HG03280 (cell line): Measurements from ENCODE around the gene C7orf33.
"Not testable (repeated sequence)": the region's sequence is repeated elsewhere in the genome, so short reads cannot be mapped to it uniquely, and the experiment has no call there.

ENCODE experiments used
- ATAC-seq: cut with Tn5 transposase; IDR thresholded peaks from one replicate; pipeline ENCODE4 v1.9.1; 2021; ENCODE audit warnings: mild to moderate bottlenecking, moderate library complexity; ENCODE audit not compliant: unreplicated experiment

C7orf33 gene

GRCh38 chr7:148579366-148579765, 11.2 kb upstream of the C7orf33 start:
- ATAC-seq: no peak

GRCh38 chr7:148580446-148580845, 10.1 kb upstream of the C7orf33 start:
- no peak for ATAC-seq

DNA sequence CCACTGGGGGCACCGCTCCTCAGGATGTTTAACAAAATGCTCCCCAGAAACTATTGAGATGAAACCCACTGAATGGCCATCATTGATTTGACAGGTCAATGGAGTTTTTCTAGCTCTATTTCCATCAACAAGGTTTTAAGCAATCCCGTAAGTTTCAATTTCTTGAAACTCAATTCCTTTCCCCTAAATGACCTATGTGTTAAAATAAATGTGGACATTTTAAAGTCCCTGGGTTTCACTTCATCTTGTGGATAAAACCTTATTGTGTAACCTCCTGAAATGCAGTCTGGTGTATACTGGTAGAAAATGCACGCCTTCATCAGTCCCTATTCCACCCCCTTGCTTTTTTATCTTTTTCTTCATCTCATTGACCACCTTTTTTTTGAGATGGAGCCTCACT, 8.9 kb upstream of the C7orf33 start:
- ATAC-seq: no peak

- peak; percentile 77 for ATAC-seq
Measured at GRCh38 chr7:148584154-148584827, 6.3 kb upstream of the C7orf33 start.

DNA sequence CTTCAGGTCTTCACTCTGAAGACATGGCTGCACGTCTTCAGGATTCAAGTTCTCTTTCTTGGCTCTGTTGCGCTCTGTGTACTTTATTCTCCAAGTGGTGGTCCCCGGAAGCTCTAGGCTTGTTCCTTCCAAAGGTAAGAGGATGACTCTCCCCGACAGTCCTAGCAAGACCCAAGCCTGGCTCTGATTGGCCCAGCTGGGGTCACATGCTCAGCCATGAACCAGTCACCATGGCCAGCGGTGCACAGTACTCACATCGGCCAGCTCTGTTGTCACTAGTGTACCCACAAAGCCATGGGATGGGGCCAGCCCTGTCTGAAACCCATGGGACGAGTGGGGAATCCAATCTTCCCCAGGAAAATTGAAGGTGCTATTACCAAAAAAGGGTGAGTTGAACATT, 5.2 kb upstream of the C7orf33 start:
- no peak for ATAC-seq

DNA sequence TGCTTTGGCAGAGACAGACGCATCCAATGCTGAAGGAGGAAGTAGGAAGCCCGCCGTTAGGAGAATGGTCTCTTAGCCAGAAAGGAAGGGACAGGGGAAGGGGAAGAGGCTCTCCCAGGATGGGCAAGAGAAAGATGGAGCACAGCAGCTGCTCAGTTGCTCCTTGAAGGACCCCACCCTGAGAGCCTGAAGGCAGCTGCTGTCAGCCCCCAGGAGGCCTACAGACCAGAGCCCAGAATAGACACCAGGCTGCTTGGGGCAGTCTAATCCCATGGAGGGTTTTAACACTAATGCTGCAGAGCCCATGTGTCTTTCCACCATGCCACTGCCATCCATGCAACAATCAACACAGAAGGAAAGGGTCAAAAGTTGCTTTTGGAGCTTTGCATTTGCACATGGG, 3.5 kb upstream of the C7orf33 start:
- no peak for ATAC-seq

DNA sequence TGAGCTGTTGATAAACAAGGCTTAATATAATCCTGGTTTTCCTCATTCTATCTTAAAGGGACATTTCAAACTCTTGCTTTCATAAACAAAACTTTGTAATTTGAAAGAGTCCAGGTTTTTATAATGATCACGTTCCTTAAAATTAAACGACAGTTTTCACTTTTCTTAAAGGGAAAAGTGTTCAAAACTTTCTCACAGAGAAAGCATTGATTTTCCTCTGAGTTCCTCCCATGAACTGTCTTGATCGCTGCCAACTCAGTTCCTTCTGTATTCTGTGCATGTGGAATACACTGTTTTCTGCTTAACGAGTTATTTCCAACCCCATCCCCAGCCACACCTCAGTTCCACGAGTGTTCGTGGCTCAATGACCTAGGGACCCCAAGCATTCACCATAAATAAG, 2.4 kb upstream of the C7orf33 start:
- ATAC-seq: no peak

DNA sequence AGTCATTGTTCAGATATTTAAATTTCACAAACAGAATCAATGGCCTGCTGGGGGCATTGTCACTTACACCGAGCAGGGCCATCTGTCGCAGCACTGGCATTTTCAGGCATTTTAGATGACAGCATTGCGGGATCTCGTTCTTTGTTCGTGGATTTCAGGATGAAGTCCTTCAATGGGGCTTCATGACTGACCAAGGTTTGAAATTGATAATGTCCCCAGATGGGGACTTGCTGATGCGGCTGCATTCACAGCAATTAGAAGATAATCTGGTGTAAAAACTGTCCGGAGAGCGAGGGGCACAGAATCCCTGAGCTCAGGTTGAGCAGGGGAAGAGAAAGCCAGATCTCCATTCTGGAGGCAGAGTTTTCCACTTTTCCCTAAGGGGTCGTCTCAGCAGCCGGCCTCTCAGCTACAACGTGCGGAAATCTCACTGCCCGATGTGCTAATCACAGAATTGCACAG, 1.9 kb upstream of the C7orf33 start:
- no peak for ATAC-seq

- ATAC-seq: no peak
Measured at GRCh38 chr7:148589640-148590039, 926 bp upstream of the C7orf33 start.

DNA sequence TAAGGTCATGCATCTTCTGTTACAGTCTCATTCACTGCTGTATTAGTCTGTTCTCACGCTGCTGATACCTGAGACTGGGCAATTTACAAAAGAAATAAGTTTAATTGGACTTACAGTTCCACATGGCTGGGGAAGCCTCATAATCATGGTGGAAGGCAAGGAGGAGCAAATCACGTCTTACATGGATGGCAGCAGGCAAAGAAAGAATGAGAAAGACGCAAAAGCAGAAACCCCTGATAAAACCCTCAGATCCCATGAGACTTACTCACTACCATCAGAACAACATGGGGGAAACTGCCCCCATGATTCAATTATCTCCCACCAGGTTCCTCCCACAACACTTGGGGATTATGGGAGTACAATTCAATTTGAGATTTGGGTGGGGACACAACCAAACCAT, 5.8 kb downstream of the C7orf33 start:
- ATAC-seq: not testable (repeated sequence)

GRCh38 chr7:148598351-148598750, 7.8 kb downstream of the C7orf33 start:
- ATAC-seq: no peak

- no peak for ATAC-seq
Measured at GRCh38 chr7:148605350-148605749, 14.8 kb downstream of the C7orf33 start.

DNA sequence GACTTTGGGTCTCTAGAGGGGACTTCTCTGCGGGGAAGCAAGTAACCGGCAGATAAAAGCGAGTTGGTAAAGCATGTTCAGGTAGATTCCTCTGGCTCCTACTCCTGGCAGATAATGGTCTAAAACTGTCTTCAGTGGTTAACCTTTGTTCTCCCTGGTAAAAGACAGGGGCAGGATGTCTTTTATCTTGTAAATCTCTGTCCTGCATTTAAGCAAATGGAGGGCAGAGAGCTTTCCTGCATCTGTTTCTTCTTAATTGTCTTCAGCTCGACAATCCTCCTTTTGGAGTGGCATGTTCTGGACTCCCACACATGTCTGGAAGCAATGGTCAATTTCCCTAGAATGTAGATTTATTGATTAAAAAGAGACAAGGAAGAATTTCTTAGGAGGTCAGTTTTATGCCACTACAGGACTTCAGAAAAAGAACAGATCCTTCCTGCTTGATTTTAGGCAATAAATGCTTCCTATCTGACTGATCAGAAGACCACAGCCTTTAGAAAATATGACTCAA, 16.6 kb downstream of the C7orf33 start:
- ATAC-seq: no peak

GRCh38 chr7:148609045-148609725, 18.6 kb downstream of the C7orf33 start:
- ATAC-seq: no peak

DNA sequence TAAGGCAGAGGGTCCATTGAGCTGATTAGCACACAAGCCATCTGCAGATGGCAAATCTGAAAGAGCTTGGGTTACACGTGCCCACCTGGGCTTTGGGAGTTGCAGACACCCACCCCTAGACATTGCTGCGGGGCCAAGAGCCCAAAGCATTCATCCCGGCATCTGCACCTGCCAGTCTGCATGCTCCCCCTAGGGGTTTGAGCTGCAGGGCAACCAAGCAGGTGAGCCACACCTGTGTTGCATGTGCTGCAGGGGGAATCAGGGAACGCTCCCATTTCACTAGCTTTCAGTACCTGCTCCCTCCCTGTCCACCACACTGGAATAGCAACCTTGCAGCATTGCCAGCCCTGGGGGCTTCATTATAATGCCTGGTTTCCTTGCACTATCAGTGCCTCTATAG, 21.1 kb downstream of the C7orf33 start:
- no peak for ATAC-seq

DNA sequence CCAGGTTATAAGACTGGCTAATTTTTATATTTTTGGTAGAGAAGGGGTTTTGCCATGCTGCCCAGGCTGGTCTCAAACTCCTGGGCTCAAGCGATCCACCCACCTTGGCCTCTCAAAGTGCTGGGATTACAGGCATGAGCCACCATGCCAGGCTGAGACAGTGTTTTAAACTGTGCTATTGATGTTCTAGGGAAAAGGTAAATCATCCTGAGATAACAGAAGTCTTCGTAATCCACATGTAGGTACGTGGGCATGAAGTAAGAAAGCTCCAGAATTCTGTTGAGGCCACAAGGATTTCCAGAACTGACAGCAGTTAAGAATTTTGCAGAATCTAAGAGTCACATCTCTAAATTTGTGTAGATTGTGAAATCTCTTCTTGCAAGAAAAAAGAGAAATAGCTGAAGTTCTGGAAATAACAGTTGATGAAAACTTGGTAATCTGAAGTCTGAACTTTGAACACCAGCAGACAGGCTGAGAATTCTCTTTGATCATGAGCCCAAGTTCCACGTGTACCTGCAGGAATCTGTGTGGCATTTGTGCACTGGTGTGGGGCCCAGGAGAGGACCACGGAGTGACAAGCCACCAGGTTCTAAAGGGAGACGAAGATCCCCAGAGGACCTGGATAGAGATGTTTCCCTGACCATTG, 24.6 kb downstream of the C7orf33 start:
- ATAC-seq: no peak

DNA sequence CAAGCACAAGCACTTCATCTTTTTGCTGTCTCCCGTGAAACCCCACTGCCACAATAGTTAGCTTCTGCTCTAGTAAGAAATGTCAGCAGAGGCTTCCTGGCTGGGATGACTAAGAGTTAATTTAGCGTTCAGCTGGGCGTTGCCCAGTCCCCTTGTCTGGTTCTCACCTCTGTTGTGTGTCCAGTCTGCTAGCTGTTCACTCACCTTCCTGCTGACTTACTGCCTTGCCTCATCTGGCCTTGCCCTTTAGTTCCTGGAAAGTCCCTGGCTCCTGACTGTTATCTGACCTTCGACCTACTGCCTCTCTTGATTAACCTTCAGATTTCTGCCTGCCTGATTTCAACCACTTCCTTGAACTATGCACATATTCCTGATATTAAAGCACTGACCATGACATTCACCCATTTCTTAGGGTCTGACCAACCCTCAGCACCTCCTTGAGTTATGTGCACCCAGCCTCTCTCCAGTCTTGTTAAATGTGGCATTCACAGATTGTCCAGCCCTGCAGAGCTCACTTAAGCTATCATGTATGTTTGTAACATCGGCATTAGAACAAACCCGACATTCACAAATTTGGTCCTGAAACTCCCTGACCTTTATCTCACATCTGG, 30.3 kb downstream of the C7orf33 start:
- no peak for ATAC-seq

- no peak for ATAC-seq
Measured at GRCh38 chr7:148621563-148621962, 31.0 kb downstream of the C7orf33 start.

DNA sequence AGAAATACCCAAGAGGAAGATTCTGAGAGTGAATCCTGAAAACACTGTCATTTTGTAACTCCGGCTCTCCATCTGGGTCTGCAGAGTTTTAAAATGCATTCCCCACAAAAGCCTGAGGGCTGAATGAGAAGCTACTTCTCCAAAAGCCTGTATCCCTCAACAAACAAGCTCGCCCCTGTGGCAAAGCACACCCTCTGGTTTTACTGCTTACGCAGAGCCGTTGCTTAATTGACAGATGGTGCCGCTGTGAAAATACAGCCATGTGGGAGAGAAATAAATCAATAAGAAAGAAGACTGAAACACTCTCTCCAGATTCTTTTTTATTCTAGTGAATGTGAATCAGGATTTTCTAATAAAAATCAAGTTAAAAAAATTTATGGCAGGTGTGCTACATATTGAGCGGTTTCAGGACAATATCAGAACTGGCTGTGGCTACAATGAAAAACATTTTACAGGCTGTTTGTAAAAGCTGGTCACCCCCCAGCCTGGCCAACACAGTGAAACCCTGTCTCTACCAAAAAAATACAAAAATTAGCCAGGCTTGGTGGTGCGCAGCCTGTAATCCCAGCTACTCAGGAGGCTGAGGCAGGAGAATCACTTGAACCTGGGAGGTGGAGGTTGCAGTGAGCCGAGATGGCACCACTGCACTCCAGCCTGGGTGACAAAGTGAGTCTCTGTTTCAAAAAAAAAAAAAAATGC, 32.5 kb downstream of the C7orf33 start:
- ATAC-seq: no peak

DNA sequence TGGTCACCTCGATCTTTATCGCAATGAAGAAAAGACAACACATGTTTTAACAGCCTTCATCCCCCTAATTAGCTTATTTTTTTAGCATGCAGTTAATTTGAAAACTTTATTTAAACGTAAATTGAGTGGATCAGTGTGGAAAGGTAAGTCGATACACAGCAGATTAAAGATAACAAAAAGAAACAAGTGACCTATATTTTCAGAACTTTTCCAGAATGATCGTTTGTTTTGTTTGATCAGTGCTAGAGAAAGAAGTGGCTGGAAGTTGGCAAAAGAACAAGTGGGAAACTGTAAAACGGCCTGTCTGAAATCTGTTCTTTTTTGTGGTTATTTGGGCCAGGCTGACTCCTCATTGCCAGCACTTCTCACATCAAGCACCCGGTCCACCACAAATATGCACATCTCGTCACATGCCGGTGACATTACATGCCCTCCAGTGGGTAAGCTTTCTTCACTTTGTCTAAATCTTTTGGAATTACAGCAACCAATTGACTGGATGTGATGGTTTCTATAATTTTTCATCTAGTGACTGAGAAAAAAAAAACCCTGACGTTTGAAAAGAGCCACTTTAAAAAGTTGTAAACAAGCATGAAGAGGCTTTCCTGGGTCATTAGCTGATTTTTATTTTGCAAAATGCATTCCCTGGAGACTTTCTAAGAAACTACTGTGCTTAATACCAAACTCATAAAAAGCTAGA, 33.2 kb downstream of the C7orf33 start:
- ATAC-seq: no peak
